Osteoblast (primary cell): ENCODE measurements around the gene RBM26. TPM values are rescaled to one million over a fixed set of nuclear protein-coding genes. Genes with fewer than 3 reads are reported as not detected.

Experiments used
- DNase-seq: peaks from one replicate; pipeline ENCODE4 v3.0.0; 2011; ENCODE audit warnings: low spot score, mixed read lengths; ENCODE audit not compliant: insufficient read length; ENCODE audit errors: missing footprints
- H2AFZ ChIP-seq: 2 replicates; pipeline ENCODE4 v1.6.0; 2011; ENCODE audit warnings: mild to moderate bottlenecking, low read length
- H3K27ac ChIP-seq: 2 replicates; pipeline ENCODE4 v1.5.1; 2011; ENCODE audit warnings: mild to moderate bottlenecking, low read depth, low read length, moderate library complexity
- H3K27me3 ChIP-seq: 2 replicates; pipeline ENCODE4 v1.6.0; 2012; ENCODE audit warnings: mild to moderate bottlenecking, control low read depth, inconsistent platforms, low read length, moderate library complexity; ENCODE audit not compliant: insufficient read depth
- H3K36me3 ChIP-seq: 2 replicates; pipeline ENCODE4 v1.5.1; 2011; ENCODE audit warnings: mild to moderate bottlenecking, low read length, control low read depth, moderate library complexity; ENCODE audit not compliant: insufficient read depth
- H3K4me1 ChIP-seq: 2 replicates; pipeline ENCODE4 v1.5.1; 2011; ENCODE audit warnings: mild to moderate bottlenecking, low read length, control low read depth, moderate library complexity; ENCODE audit not compliant: insufficient read depth
- H3K4me2 ChIP-seq: 2 replicates; pipeline ENCODE4 v1.6.0; 2011; ENCODE audit warnings: mild to moderate bottlenecking, low read length; ENCODE audit not compliant: insufficient read depth
- H3K4me3 ChIP-seq: fragments of 200-600 bp; sonication (generic); 3 replicates; pipeline ENCODE4 v1.5.1; 2012; ENCODE audit warnings: mild to moderate bottlenecking, low read length, inconsistent platforms; ENCODE audit not compliant: insufficient read depth
- H3K79me2 ChIP-seq: 2 replicates; pipeline ENCODE4 v1.6.0; 2012; ENCODE audit warnings: mild to moderate bottlenecking, low read length, control low read depth, inconsistent platforms; ENCODE audit not compliant: insufficient read depth
- H3K9me3 ChIP-seq: 2 replicates; pipeline ENCODE4 v1.5.1; 2011; ENCODE audit warnings: low read depth, low read length, control low read depth
- H4K20me1 ChIP-seq: 2 replicates; pipeline ENCODE4 v1.6.0; 2012; ENCODE audit warnings: mild to moderate bottlenecking, low read length, control low read depth; ENCODE audit not compliant: insufficient read depth
- CTCF ChIP-seq: IDR thresholded peaks from 2 replicates; pipeline ENCODE4 v1.5.1; 2011; ENCODE audit warnings: mild to moderate bottlenecking, low read depth, low read length, moderate library complexity; ENCODE audit errors: extremely low read depth
- total RNA-seq: library from RNA; depleted of rRNA; stranded (reverse); fragments of >200 nt; gene quantifications from 2 replicates; pipeline ENCODE4 v1.2.3, GENCODE V29; 2012

RBM26 gene
- total RNA-seq, 1 donor = 35.5 TPM

- Histone ChIP-seq H3K27ac (no peak overlapping the region), H3K9me3 (no peaks in the 10 kb centered on the region), H3K36me3 (no peaks in the 10 kb centered on the region), H4K20me1 (no peaks in the 10 kb centered on the region), H3K4me2 (no peak overlapping the region), H3K4me1 (peaks cover 2% of the 10 kb centered on the region), H3K27me3 (no peaks in the 10 kb centered on the region), H3K4me3 (no peak overlapping the region), H2AFZ (peak overlapping the region; percentile 47), H3K79me2 (no peaks in the 10 kb centered on the region)
- DNase-seq = no peak
- no peak for TF ChIP-seq CTCF
These were observed 40.1 kb upstream of the RBM26 start for GRCh38 chr13:79445968-79446645.

GRCh38 chr13:79442706-79443105, 36.7 kb upstream of the RBM26 start:
- no peak overlapping the region for H3K27ac ChIP-seq
- no peak overlapping the region for H3K4me3 ChIP-seq
- no peak overlapping the region for H3K4me2 ChIP-seq
- no peaks in the 10 kb centered on the region for H3K36me3 ChIP-seq
- no peaks in the 10 kb centered on the region for H4K20me1 ChIP-seq
- no peak overlapping the region for H2AFZ ChIP-seq
- no peaks in the 10 kb centered on the region for H3K9me3 ChIP-seq
- DNase-seq = no peak
- TF ChIP-seq CTCF = no peak
- no peaks in the 10 kb centered on the region for H3K79me2 ChIP-seq
- no peaks in the 10 kb centered on the region for H3K4me1 ChIP-seq
- no peaks in the 10 kb centered on the region for H3K27me3 ChIP-seq

- Histone ChIP-seq H2AFZ (no peak overlapping the region), H3K4me1 (no peaks in the 10 kb centered on the region), H3K27ac (no peak overlapping the region), H3K27me3 (no peaks in the 10 kb centered on the region), H3K79me2 (no peaks in the 10 kb centered on the region), H3K36me3 (no peaks in the 10 kb centered on the region), H3K4me2 (no peak overlapping the region), H4K20me1 (no peaks in the 10 kb centered on the region), H3K4me3 (no peak overlapping the region), H3K9me3 (no peaks in the 10 kb centered on the region)
- TF ChIP-seq CTCF = no peak
- no peak for DNase-seq
These were observed 36.2 kb upstream of the RBM26 start for GRCh38 chr13:79442221-79442620.

GRCh38 chr13:79440958-79441528, 35.0 kb upstream of the RBM26 start:
- H3K27ac ChIP-seq = no peak overlapping the region
- no peaks in the 10 kb centered on the region for H3K79me2 ChIP-seq
- no peak overlapping the region for H3K4me3 ChIP-seq
- H3K27me3 ChIP-seq = no peaks in the 10 kb centered on the region
- no peak for TF ChIP-seq CTCF
- no peak for DNase-seq
- H2AFZ ChIP-seq = no peak overlapping the region
- no peak overlapping the region for H3K4me2 ChIP-seq
- no peaks in the 10 kb centered on the region for H3K9me3 ChIP-seq
- H4K20me1 ChIP-seq = no peaks in the 10 kb centered on the region
- peaks cover under 1% of the 10 kb centered on the region for H3K4me1 ChIP-seq
- no peaks in the 10 kb centered on the region for H3K36me3 ChIP-seq
